ENCODE results near the gene TCERG1L. TPM values are rescaled to one million over a fixed set of nuclear protein-coding genes. Genes with fewer than 3 reads are reported as not detected.
A peak's percentile ranks its signal among the peaks of the same experiment; 100 is the strongest.
"Not testable (repeated sequence)": the region's sequence is repeated elsewhere in the genome, so short reads cannot be mapped to it uniquely, and the experiment has no call there.

The TCERG1L gene, protein sequence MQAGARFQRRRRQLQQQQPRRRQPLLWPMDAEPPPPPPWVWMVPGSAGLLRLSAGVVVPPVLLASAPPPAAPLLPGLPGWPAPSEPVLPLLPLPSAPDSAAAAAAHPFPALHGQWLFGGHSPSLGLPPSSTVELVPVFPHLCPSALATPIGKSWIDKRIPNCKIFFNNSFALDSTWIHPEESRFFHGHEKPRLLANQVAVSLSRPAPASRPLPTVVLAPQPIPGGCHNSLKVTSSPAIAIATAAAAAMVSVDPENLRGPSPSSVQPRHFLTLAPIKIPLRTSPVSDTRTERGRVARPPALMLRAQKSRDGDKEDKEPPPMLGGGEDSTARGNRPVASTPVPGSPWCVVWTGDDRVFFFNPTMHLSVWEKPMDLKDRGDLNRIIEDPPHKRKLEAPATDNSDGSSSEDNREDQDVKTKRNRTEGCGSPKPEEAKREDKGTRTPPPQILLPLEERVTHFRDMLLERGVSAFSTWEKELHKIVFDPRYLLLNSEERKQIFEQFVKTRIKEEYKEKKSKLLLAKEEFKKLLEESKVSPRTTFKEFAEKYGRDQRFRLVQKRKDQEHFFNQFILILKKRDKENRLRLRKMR
- polyA plus RNA-seq (ENCODE audit: insufficient read length in 4 of 4): 1 to 10 TPM in 3 of 4 donors, under 1 TPM in 1; 0.31 to 1.8 (median 1.5) TPM

DNA sequence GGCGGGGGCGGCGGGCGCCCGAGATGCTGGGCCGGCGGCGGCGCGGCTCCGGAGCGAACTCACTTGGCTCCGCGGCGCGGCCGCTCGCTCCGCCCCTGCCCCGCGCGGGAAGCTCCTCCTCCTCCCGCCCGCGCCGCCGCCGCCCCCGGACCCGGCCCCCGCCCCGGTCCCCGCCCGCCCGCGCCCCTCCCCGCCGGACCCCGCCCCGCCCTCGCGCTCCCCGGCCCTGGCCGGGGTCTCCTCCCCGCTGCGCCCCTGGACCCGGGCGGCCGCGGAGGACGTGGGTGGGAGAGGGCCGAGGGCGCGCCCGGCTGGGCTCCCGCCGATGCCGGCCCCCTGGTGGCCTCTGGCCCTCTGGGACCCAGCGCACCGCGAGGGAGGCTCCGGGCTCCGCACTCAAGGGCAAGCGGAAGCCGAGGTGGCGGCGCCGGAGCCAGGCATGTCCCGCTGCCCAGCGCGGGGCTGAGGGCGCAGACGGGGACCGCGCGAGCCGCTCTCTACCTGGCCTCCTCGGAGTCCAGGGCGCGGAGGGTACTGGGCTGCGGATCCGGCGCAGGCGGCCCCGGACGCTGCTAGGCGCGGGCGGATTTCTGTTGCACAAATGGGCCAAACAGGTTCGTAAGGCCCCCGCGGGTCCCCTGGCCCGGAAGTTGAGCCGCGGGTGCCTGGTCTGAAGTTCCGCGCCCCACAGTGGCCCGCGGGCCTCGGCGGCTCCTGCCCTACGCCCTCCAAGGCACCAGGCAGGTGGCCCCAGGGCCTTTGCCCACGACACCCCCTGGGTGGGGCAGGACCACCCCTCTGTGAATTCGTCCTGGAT lies at the start of gene TCERG1L:
Gene TCERG1L (minus strand): TSS at position 61 of the 817 bp plus-strand sequence. CDS start 86 bp downstream, outside the sequence.
- DNase-seq (ENCODE audit: low read depth in 4 of 4, low spot score in 3 of 4): no peak

- no peak for DNase-seq (ENCODE audit: low read depth in 4 of 4, low spot score in 3 of 4)
Observed at GRCh38 chr10:131358741-131359442, 47.4 kb upstream of the TCERG1L start.

DNA sequence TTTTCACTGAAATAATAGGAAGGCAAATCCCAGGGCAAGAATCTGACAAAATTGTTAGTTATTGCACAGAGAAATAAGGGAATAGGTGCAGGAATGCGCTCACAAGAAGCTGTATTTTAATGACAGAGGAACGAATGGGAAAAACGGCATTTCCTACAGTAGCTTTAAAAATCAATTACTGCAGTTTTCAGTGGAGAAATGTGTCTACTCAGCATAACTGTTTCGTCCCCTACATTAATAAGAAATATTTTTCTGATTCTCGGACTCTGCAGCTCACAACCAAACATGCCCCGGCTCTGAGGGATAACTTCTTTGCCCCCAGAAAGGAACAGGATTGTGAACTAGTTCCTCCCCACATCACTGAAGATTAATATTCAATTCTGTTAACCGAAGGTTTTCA lies 44.9 kb upstream of the TCERG1L start:
- DNase-seq (ENCODE audit: low read depth in 4 of 4, low spot score in 3 of 4): no peak

GRCh38 chr10:131355881-131356280 lies 44.4 kb upstream of the TCERG1L start:
- DNase-seq (ENCODE audit: low read depth in 4 of 4, low spot score in 3 of 4): no peak

DNA sequence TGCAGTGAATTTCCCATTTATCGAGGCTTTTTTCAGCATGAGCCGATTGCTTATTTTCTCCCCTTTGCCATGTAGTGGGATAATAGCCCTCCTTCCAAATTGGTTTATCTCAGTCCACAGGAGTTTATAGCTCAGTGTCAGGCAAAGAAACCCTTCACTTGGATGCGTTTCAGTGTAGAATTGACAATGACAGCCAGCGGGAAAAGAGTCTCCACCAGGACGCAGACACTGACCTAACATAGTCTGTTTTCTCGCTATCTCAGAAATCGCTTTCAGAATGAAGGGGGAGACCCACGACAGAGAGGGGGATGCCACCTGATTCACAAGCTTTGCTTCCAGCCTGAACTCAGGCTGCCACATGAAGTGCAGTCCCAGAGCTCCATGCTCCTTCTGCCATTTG lies 43.5 kb upstream of the TCERG1L start:
- no peak for DNase-seq (ENCODE audit: low read depth in 4 of 4, low spot score in 3 of 4)

DNA sequence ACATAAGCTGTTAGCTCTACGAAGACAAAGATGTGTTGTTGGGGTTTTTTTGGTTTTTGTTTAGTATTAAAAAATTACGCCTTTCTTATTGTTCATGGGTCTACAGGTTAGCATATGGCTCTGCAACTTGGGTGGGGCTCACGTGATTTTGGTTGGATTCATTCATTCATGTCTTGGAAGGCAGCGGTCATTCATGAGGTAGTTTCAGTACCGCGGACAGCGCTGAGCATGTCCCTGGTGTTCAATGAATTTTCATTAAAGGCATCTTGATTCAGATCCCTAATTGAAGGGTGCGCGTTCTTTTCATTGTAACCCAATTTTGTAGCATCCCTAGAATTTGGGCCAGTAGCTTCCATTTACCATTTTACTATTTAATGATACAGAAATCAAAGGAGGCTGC lies 42.9 kb upstream of the TCERG1L start:
- DNase-seq (ENCODE audit: low read depth in 4 of 4, low spot score in 3 of 4): peak; percentile 14 to 38 (median 30)

- DNase-seq (ENCODE audit: low read depth in 4 of 4, low spot score in 3 of 4): no peak
Observed at GRCh38 chr10:131352765-131353290, 41.3 kb upstream of the TCERG1L start.

DNA sequence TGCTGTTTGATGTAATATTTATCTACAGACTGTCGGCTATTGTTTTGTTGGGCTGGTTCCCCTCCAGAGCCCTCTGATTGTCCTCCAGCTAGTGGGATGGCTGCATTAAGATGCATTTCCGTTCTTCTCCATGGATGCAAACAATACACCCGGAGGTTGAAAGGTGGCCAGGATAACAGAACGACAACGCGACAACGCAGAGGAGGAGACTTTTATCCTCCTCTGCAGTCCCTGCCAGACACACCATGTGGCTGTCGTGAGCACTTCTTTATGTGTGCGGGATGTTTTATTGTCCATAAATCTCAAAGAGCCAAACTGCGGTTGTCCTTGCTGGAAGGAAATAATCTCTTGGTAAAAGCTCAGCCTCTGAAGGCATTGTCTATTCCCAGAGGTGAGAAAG lies 39.1 kb upstream of the TCERG1L start:
- DNase-seq (ENCODE audit: low read depth in 4 of 4, low spot score in 3 of 4): no peak

DNA sequence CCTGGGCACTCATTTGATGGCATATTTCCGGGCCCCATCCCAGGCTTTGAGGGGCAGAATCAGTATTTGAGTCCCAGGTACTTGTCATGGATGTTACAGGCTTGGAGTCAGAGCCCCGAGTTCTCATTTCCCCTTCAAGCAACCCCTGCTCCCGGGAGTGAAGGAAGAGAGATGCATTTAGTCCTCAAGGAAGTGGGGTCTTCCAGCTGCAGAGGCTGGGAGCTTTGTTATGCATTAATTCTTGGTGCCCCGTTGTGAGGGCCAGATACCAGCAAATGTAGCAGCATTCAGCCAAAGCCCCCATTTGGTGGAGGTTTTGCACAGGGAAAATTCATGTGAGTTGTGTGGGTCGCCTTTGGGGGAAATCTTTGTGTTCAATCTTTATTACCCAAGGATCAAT lies 38.7 kb upstream of the TCERG1L start:
- DNase-seq (ENCODE audit: low read depth in 4 of 4, low spot score in 3 of 4): no peak

- no peak for DNase-seq (ENCODE audit: low read depth in 4 of 4, low spot score in 3 of 4)
Observed at GRCh38 chr10:131346456-131346855, 34.9 kb upstream of the TCERG1L start.

GRCh38 chr10:131345691-131346090 lies 34.2 kb upstream of the TCERG1L start:
- no peak for DNase-seq (ENCODE audit: low read depth in 4 of 4, low spot score in 3 of 4)

GRCh38 chr10:131344747-131345146 lies 33.2 kb upstream of the TCERG1L start:
- no peak for DNase-seq (ENCODE audit: low read depth in 4 of 4, low spot score in 3 of 4)

DNA sequence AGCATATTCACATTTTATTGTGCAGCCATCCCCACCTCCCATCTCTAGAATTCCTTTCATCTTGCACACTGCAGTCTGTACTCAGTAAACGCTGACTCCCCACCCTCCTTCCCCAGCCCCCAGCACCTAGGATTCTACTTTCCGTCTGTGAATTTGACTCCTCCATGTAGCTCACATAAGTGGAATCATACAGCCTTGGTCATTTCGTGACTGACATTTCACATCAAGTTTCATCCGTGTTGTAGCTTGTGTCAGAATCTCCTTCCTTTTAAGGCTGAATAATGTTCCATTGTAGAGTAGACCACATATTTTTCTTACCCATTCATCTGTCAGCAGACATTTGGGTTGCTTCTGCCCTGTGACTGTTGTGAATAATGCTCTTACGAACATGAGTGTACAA lies 26.2 kb upstream of the TCERG1L start:
- DNase-seq (ENCODE audit: low read depth in 4 of 4, low spot score in 3 of 4): no peak

- DNase-seq (ENCODE audit: low read depth in 4 of 4, low spot score in 3 of 4): no peak
Observed at GRCh38 chr10:131332821-131333220, 21.3 kb upstream of the TCERG1L start.

DNA sequence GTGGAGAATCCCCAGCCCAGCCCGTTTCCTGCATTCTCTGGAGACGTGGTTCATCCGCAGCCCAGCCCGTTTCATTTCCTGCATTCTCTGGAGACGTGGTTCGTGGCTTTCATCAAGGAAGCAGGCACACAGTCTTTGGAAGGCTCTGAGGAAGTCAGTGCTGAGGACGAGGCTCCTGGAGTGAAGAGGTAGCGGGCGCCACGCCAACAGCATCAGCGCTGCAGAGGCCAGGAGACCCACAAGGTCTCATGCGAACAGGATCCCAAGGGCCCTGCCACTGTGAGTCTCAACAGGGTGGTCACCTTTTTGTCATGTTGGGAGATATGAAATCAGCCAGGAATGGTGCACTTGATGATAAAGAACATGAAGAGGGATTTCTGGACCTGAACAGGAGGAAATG lies 12.4 kb upstream of the TCERG1L start:
- DNase-seq (ENCODE audit: low read depth in 4 of 4, low spot score in 3 of 4): no peak

- DNase-seq (ENCODE audit: low read depth in 4 of 4, low spot score in 3 of 4): no peak
Observed at GRCh38 chr10:131323025-131323424, 11.5 kb upstream of the TCERG1L start.

- not testable (repeated sequence) for DNase-seq (ENCODE audit: low read depth in 4 of 4, low spot score in 3 of 4)
Observed at GRCh38 chr10:131322575-131322974, 11.1 kb upstream of the TCERG1L start.

- no peak for DNase-seq (ENCODE audit: low read depth in 4 of 4, low spot score in 3 of 4)
Observed at GRCh38 chr10:131320860-131321604, 9.5 kb upstream of the TCERG1L start.

DNA sequence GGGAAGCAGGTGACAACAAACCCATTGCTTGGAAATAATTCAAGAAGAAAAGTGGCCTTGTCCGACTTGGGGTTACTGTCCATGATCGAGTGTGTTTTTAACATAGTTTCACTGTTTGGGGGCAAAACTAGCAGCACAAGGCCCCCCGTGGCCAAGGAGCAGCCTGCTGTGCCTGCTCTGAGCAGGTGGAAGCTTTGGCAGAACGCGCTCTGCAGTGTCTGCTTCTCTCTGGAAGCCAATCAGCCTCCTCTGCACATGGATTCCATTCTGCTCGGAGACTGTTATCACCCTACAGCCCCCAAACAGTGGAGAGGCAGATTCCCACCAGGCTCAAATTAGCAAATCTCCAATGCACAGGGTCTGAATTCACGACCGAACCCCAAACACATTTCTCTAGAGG lies 7.3 kb upstream of the TCERG1L start:
- DNase-seq (ENCODE audit: low read depth in 4 of 4, low spot score in 3 of 4): no peak

DNA sequence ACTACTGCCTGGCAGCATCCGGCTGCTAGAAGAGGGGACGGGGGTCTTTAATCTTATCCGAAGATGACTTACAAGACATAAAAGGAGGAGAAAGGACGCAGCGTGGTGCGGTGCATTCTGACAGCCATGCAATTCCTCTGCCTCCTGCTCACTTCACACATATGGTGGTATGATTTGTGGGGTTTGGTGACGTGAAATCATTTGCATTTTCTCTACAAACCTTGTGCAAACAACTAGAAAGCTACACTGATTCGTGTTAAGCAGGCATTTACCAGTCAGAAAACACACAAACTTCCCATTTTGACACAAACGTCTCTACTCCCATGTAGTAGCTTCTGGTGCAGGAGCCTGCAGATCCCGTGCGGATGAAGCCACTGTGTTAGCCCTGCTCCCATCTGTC lies 6.8 kb upstream of the TCERG1L start:
- DNase-seq (ENCODE audit: low read depth in 4 of 4, low spot score in 3 of 4): no peak
